K562 (cell line): Measurements from ENCODE around the gene CYP2R1. TPM values are rescaled to one million over a fixed set of nuclear protein-coding genes. Genes with fewer than 3 reads are reported as not detected.

Experiments used
- ATAC-seq: fragments of 200-7000 bp; cut with Tn5 transposase; 3 replicates; pipeline ENCODE4 v1.9.1; 2020; ENCODE audit warnings: moderate library complexity
- BruUV-seq: library from RNA; stranded (reverse); fragments of 400-500 nt; replicated peaks from 2 replicates; lab custom pipeline; 2021; lab: Mats Ljungman, UMichigan
- CTCF ChIA-PET: fragments of 300-600 bp; formaldehyde crosslinking; extraction: SDS; loops from one replicate; lab custom pipeline; 2021; ENCODE audit warnings: low intra/inter-chr PET ratio; lab: Yijun Ruan, JAX
- POLR2A ChIA-PET: fragments of 300-600, 350-650 bp; sonication (Branson Sonifier 250); formaldehyde crosslinking; extraction: SDS; loops from one replicate; lab custom pipeline; 2021; ENCODE audit warnings: antibody characterized with exemption, inconsistent platforms; lab: Yijun Ruan, JAX
- DNase-seq, 4 experiments: peaks; one replicate each; pipeline versions ENCODE4 v3.0.0 to v3.0.0-alpha.2; 2011 to 2018; ENCODE audit warnings: low spot score in 3 of 4, mixed read lengths in 3 of 4; ENCODE audit errors: extremely low read depth in 1 of 4
- FAIRE-seq: peaks from 2 replicates; lab custom pipeline; 2011; peaks lifted over from hg19 to GRCh38; lab: Jason Lieb, UNC
- H2AFZ ChIP-seq: 2 replicates; pipeline ENCODE4 v1.6.0; 2011; ENCODE audit warnings: low read depth, low read length, control low read depth, inconsistent platforms
- H3K27ac ChIP-seq: fragments of 200-600 bp; 3 replicates; pipeline ENCODE4 v1.8.0; 2011; ENCODE audit warnings: low read depth, mild to moderate bottlenecking, control low read depth, inconsistent platforms, low read length, moderate library complexity, mixed read lengths; ENCODE audit errors: extremely low read depth
- H3K27me3 ChIP-seq, 2 experiments: fragments of 300-600 bp in 1 of 2; 2 replicates in 1 of 2; 3 replicates in 1 of 2; pipeline versions ENCODE4 v1.6.0 to v1.8.0; 2011; ENCODE audit warnings: inconsistent platforms in 2 of 2, low read length in 2 of 2, mild to moderate bottlenecking in 1 of 2, mixed read lengths in 1 of 2, moderate library complexity in 1 of 2; ENCODE audit not compliant: control insufficient read depth in 2 of 2, insufficient read depth in 2 of 2
- H3K36me3 ChIP-seq: fragments of 300-600 bp; 3 replicates; pipeline ENCODE4 v1.8.0; 2011; ENCODE audit warnings: mild to moderate bottlenecking, low read length, inconsistent platforms; ENCODE audit not compliant: control insufficient read depth, insufficient read depth
- H3K4me1 ChIP-seq, 2 experiments: fragments of 200-600 bp in 1 of 2; replicated peaks in 1 of 2; 2 replicates in 1 of 2; 3 replicates in 1 of 2; pipeline versions ENCODE4 v1.5.1 to v1.8.0; 2011; ENCODE audit warnings: inconsistent platforms in 2 of 2, low read length in 2 of 2, mild to moderate bottlenecking in 1 of 2, mixed read lengths in 1 of 2, moderate library complexity in 1 of 2; ENCODE audit not compliant: control insufficient read depth in 2 of 2, insufficient read depth in 2 of 2
- H3K4me2 ChIP-seq: 2 replicates; pipeline ENCODE4 v1.6.1; 2011; ENCODE audit warnings: low read length, control low read depth, inconsistent platforms, mixed read lengths; ENCODE audit not compliant: insufficient read depth
- H3K4me3 ChIP-seq: fragments of 200-600 bp; sonication (generic), shearing (Covaris generic); 2 replicates; pipeline ENCODE4 v1.5.1; 2016; ENCODE audit warnings: control low read depth, inconsistent platforms
- H3K79me2 ChIP-seq: fragments of 200-600 bp; 3 replicates; pipeline ENCODE4 v1.8.0; 2011; ENCODE audit warnings: low read length, inconsistent platforms; ENCODE audit not compliant: control insufficient read depth, insufficient read depth
- H3K9ac ChIP-seq, 2 experiments: 2 replicates each; pipeline versions ENCODE4 v1.6.0 to v1.6.1; 2011; ENCODE audit warnings: low read depth in 2 of 2, low read length in 2 of 2, control low read depth in 1 of 2, inconsistent platforms in 1 of 2, mild to moderate bottlenecking in 1 of 2, mixed read lengths in 1 of 2; ENCODE audit not compliant: insufficient read depth in 1 of 2
- H3K9me1 ChIP-seq: one replicate; pipeline ENCODE4 v1.6.0; 2011; ENCODE audit warnings: inconsistent platforms, mild to moderate bottlenecking, low read length, moderate library complexity; ENCODE audit not compliant: control insufficient read depth, insufficient read depth
- H3K9me3 ChIP-seq: replicated peaks from 2 replicates; pipeline ENCODE4 v1.5.1; 2011; ENCODE audit warnings: low read depth, low read length, inconsistent platforms; ENCODE audit not compliant: control insufficient read depth, insufficient read depth
- H4K20me1 ChIP-seq: replicated peaks from 2 replicates; pipeline ENCODE4 v1.6.1; 2011; ENCODE audit warnings: low read length, inconsistent platforms, mixed read lengths; ENCODE audit not compliant: control insufficient read depth, insufficient read depth
- CBFB ChIP-seq: sonication (generic); formaldehyde crosslinking; IDR thresholded peaks from 2 replicates; pipeline ENCODE4 v1.4.0; 2020; ENCODE audit warnings: mild to moderate bottlenecking, missing genetic modification reagents
- DPF2 ChIP-seq: fragments of 450-650 bp; IDR thresholded peaks from 2 replicates; pipeline ENCODE4 v1.6.1; 2016
- SMAD1 ChIP-seq: fragments of 150-350 bp; IDR thresholded peaks from 2 replicates; pipeline ENCODE4 v1.6.1; 2014; ENCODE audit warnings: low read length, low read depth; ENCODE audit not compliant: partially characterized antibody
- ZBTB9 ChIP-seq: fragments of 450-650 bp; formaldehyde crosslinking; IDR thresholded peaks from 2 replicates; pipeline ENCODE4 v1.4.0; 2020; ENCODE audit warnings: mild to moderate bottlenecking, moderate library complexity
- ZNF449 ChIP-seq: fragments of 250-450 bp; sonication (Bioruptor Pico); IDR thresholded peaks from 2 replicates; pipeline ENCODE4 v1.8.0; 2022; ENCODE audit warnings: moderate library complexity, mild to moderate bottlenecking, inconsistent platforms
- ZNF561 ChIP-seq: fragments of 450-650 bp; formaldehyde crosslinking; conservative IDR thresholded peaks from 2 replicates; pipeline ENCODE4 v1.4.0; 2020; ENCODE audit warnings: mild to moderate bottlenecking, moderate library complexity
- ZNF586 ChIP-seq: fragments of 450-650 bp; formaldehyde crosslinking; conservative IDR thresholded peaks from 2 replicates; pipeline ENCODE4 v1.4.0; 2020; ENCODE audit warnings: mild to moderate bottlenecking, moderate library complexity
- WGBS: fragments of 100-300 bp; shearing (Covaris generic); methylation state at CpG from one replicate; pipeline ENCODE4 v1.1.6; 2016; ENCODE audit warnings: low coverage, mixed read lengths; ENCODE audit not compliant: insufficient coverage; ENCODE audit errors: missing lambda C conversion rate; 5-methylcytosine and 5-hydroxymethylcytosine counted together
- in situ Hi-C: fragments of 300-500 bp; cut with MboI; formaldehyde crosslinking; loops from 4 replicates; pipeline ENCODE4 v1.15.0; 2018; ENCODE audit warnings: inconsistent platforms, mixed read lengths
- intact Hi-C: fragments of 100-400 bp; cut with micrococcal nuclease; formaldehyde crosslinking; loops from 2 replicates; pipeline ENCODE4 v1.14.2; 2022
- polyA plus RNA-seq, 8 experiments: library from polyadenylated mRNA; depleted of rRNA in 4 of 8; stranded (reverse) in 5 of 8; unstranded in 3 of 8; fragments of >200 nt; fragmentation: Nextera tagmentation in 2 of 8; fragmentation: Illumina TruSeq in 1 of 8; extraction: Ambion mirVana in 2 of 8; extraction: Trizol in 1 of 8; gene quantifications; 2 replicates each; pipeline versions ENCODE4 v1.2.1 to v1.2.3, GENCODE V29; 2011 to 2014; ENCODE audit warnings: inconsistent platforms in 1 of 8, missing spikeins in 1 of 8
- total RNA-seq, 7 experiments: library from RNA; depleted of rRNA in 6 of 7; stranded (reverse); fragments of >200 nt in 6 of 7; fragmentation: Illumina TruSeq in 2 of 7; extraction: Trizol in 2 of 7; gene quantifications; 2 replicates each; pipeline versions ENCODE4 v1.2.1 to v1.2.3, GENCODE V29; 2011 to 2021; ENCODE audit warnings: low replicate concordance in 1 of 7
- TF ChIP-seq, protein P1 (sequence below): fragments of 250-450 bp; sonication (Bioruptor Pico); IDR thresholded peaks from 2 replicates; pipeline ENCODE4 v1.8.0; 2021; ENCODE audit warnings: moderate library complexity, mild to moderate bottlenecking, inconsistent platforms

Gene CYP2R1
- total and polyA plus RNA-seq, 9 of the 15 experiments (the other 6 are each of a cell fraction or from before 2014, with no cell fraction given) = 19.4 to 40.5 (median 29.4) TPM

DNA sequence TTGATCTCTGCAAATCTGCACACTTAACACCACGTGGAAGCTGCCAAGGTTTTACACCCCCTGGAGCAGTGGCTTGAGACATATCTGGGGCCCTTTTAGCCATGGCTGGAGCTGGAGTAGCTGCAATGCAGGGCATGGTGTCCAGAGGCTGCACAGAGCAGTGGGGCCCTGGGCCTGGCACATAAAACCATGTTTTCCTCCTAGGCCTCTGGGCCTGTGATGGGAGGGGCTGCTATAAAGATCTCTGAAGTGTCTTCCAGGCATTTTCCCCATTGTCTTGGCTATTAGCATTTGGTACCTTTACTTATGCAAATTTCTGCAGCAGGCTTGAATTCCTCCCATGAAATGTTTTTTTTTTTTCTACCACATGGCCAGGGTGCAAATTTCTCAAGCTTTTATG lies 46.9 kb upstream of the CYP2R1 start:
- in situ Hi-C loops = no loop called here
- POLR2A ChIA-PET = interaction anchor here (0.6 to 0.7 kb wide), 2 partner anchors 9 to 115 kb away, joined by 3 read pairs; no protein-coding TSS in a partner anchor
- Histone ChIP-seq H2AFZ (no peak overlapping the region), H3K9ac (no peak overlapping the region), H4K20me1 (no peaks in the 10 kb centered on the region), H3K36me3 (no peaks in the 10 kb centered on the region), H3K4me1 (no peaks in the 10 kb centered on the region), H3K4me3 (no peak overlapping the region), H3K27ac (no peak overlapping the region), H3K9me3 (no peaks in the 10 kb centered on the region), H3K79me2 (no peaks in the 10 kb centered on the region), H3K27me3 (no peaks in the 10 kb centered on the region), H3K9me1 (no peaks in the 10 kb centered on the region), H3K4me2 (no peak overlapping the region)
- 0% methylated on average over 1 of the region's 1 CpG for WGBS
- no TSS peak for BruUV-seq
- FAIRE-seq (no peak), DNase-seq (no peak), ATAC-seq (no peak)
- CTCF ChIA-PET = no interaction called here
- intact Hi-C loops = no loop called here
- no peak for TF ChIP-seq DPF2
- TF ChIP-seq CBFB (CRISPR knock-in tag) = no peak
- no peak for TF ChIP-seq ZNF561 (CRISPR knock-in tag)
- no peak for TF ChIP-seq ZNF449 (CRISPR knock-in tag)
- no peak for TF ChIP-seq SMAD1
- no peak for TF ChIP-seq ZBTB9 (CRISPR knock-in tag)
- TF ChIP-seq ZNF586 = no peak
- TF ChIP-seq, protein P1, sequence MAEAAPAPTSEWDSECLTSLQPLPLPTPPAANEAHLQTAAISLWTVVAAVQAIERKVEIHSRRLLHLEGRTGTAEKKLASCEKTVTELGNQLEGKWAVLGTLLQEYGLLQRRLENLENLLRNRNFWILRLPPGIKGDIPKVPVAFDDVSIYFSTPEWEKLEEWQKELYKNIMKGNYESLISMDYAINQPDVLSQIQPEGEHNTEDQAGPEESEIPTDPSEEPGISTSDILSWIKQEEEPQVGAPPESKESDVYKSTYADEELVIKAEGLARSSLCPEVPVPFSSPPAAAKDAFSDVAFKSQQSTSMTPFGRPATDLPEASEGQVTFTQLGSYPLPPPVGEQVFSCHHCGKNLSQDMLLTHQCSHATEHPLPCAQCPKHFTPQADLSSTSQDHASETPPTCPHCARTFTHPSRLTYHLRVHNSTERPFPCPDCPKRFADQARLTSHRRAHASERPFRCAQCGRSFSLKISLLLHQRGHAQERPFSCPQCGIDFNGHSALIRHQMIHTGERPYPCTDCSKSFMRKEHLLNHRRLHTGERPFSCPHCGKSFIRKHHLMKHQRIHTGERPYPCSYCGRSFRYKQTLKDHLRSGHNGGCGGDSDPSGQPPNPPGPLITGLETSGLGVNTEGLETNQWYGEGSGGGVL (CRISPR knock-in tag) = no peak
